Urinary bladder (tissue), 4 donors: ENCODE measurements around the gene MYO1B. TPM values are rescaled to one million over a fixed set of nuclear protein-coding genes. Genes with fewer than 3 reads are reported as not detected.
A peak's percentile ranks its signal among the peaks of the same experiment; 100 is the strongest.

Experiments
- DNase-seq: peaks from one replicate; pipeline ENCODE4 v3.0.0-alpha.2; 2015; ENCODE audit errors: extremely low spot score
- H3K27ac ChIP-seq: one replicate; pipeline ENCODE4 v1.5.1; 2013; ENCODE audit warnings: low read depth, mild to moderate bottlenecking, moderate library complexity
- H3K36me3 ChIP-seq: one replicate; pipeline ENCODE4 v1.6.1; 2013; ENCODE audit warnings: mild to moderate bottlenecking, moderate library complexity; ENCODE audit not compliant: insufficient read depth
- H3K4me1 ChIP-seq: one replicate; pipeline ENCODE4 v1.6.1; 2013; ENCODE audit warnings: mild to moderate bottlenecking, moderate library complexity; ENCODE audit not compliant: insufficient read depth
- H3K4me3 ChIP-seq: one replicate; pipeline ENCODE4 v1.5.1; 2013; ENCODE audit warnings: low read depth, low read length
- WGBS: extraction: QIAGEN DNeasy Blood & Tissue Kit; methylation state at CpG from one replicate; pipeline ENCODE4 v1.1.7; 2013; 5-methylcytosine and 5-hydroxymethylcytosine counted together
- polyA plus RNA-seq: library from polyadenylated mRNA; stranded (reverse); fragments of 200-250 nt; gene quantifications from one replicate; pipeline ENCODE4 v1.2.3, GENCODE V29; 2013
- total RNA-seq: library from RNA; depleted of rRNA; stranded (reverse); fragments of >200 nt; gene quantifications from one replicate; pipeline ENCODE4 v1.2.3, GENCODE V29; 2014
- donor health status: healthy with polysubstance abuse.
- donor health status: healthy.

Gene MYO1B
- total and polyA plus RNA-seq, 2 donors = 8.7 to 138 TPM

- H3K4me1 ChIP-seq = no peaks in the 10 kb centered on the region
- no peak overlapping the region for H3K4me3 ChIP-seq
- no peaks in the 10 kb centered on the region for H3K36me3 ChIP-seq
- DNase-seq = no peak
- WGBS = 55% methylated on average over 1 of the region's 1 CpG
- H3K27ac ChIP-seq = no peak overlapping the region
These were observed 10.8 kb upstream of the MYO1B start for GRCh38 chr2:191234376-191234775.

- no peaks in the 10 kb centered on the region for H3K4me1 ChIP-seq
- DNase-seq = no peak
- H3K27ac ChIP-seq = no peak overlapping the region
- H3K4me3 ChIP-seq = no peak overlapping the region
- H3K36me3 ChIP-seq = no peaks in the 10 kb centered on the region
- 93% methylated on average over 5 of the region's 5 CpGs for WGBS
These were observed 4.3 kb upstream of the MYO1B start for GRCh38 chr2:191240871-191241270.

GRCh38 chr2:191241418-191241817 is 3.8 kb upstream of the MYO1B start:
- WGBS = 91% methylated on average over 4 of the region's 4 CpGs
- no peak for DNase-seq
- no peaks in the 10 kb centered on the region for H3K4me1 ChIP-seq
- H3K27ac ChIP-seq = no peak overlapping the region
- no peak overlapping the region for H3K4me3 ChIP-seq
- H3K36me3 ChIP-seq = no peaks in the 10 kb centered on the region

- Histone ChIP-seq H3K27ac (no peak overlapping the region), H3K4me3 (no peak overlapping the region), H3K36me3 (no peaks in the 10 kb centered on the region), H3K4me1 (no peaks in the 10 kb centered on the region)
- no peak for DNase-seq
- WGBS = 94% methylated on average over 1 of the region's 1 CpG
These were observed 2.0 kb upstream of the MYO1B start for GRCh38 chr2:191243154-191243553.

- 98% methylated on average over 2 of the region's 2 CpGs for WGBS
These were observed 854 bp upstream of the MYO1B start for GRCh38 chr2:191244350-191244749.

GRCh38 chr2:191245869-191246531 is 796 bp downstream of the MYO1B start:
- H3K4me1 ChIP-seq = no peaks in the 10 kb centered on the region
- DNase-seq = peak; percentile 51
- 7% methylated on average over 34 of the region's 34 CpGs for WGBS

More at GRCh38 chr2:191244350-191244749, 854 bp upstream of the MYO1B start:
- no peak overlapping the region for H3K4me3 ChIP-seq
- H3K27ac ChIP-seq = no peak overlapping the region
- no peaks in the 10 kb centered on the region for H3K36me3 ChIP-seq
- H3K4me1 ChIP-seq = no peaks in the 10 kb centered on the region
- DNase-seq = no peak

GRCh38 chr2:191246820-191247380 is 1.7 kb downstream of the MYO1B start:
- no peaks in the 10 kb centered on the region for H3K36me3 ChIP-seq
- WGBS = 67% methylated on average over 6 of the region's 6 CpGs
- DNase-seq = no peak
- H3K4me1 ChIP-seq = no peaks in the 10 kb centered on the region
- no peak overlapping the region for H3K27ac ChIP-seq
- no peak overlapping the region for H3K4me3 ChIP-seq

More at GRCh38 chr2:191245869-191246531, 796 bp downstream of the MYO1B start:
- no peak overlapping the region for H3K27ac ChIP-seq
- peak overlapping the region; percentile 69 for H3K4me3 ChIP-seq
- no peaks in the 10 kb centered on the region for H3K36me3 ChIP-seq

GRCh38 chr2:191247381-191248057 is 2.3 kb downstream of the MYO1B start:
- Histone ChIP-seq H3K4me1 (no peaks in the 10 kb centered on the region), H3K4me3 (no peak overlapping the region), H3K36me3 (no peaks in the 10 kb centered on the region), H3K27ac (no peak overlapping the region)
- DNase-seq = no peak
- WGBS = 38% methylated on average over 5 of the region's 5 CpGs

GRCh38 chr2:191249156-191249813 is 4.1 kb downstream of the MYO1B start:
- H3K36me3 ChIP-seq = no peaks in the 10 kb centered on the region
- DNase-seq = no peak
- H3K4me3 ChIP-seq = no peak overlapping the region
- H3K4me1 ChIP-seq = no peaks in the 10 kb centered on the region
- 25% methylated on average over 2 of the region's 2 CpGs for WGBS
- H3K27ac ChIP-seq = no peak overlapping the region

GRCh38 chr2:191250400-191250799 is 5.2 kb downstream of the MYO1B start:
- H3K4me1 ChIP-seq = no peaks in the 10 kb centered on the region
- no peak for DNase-seq
- no peak overlapping the region for H3K4me3 ChIP-seq
- H3K36me3 ChIP-seq = no peaks in the 10 kb centered on the region
- 98% methylated on average over 1 of the region's 1 CpG for WGBS
- no peak overlapping the region for H3K27ac ChIP-seq

- Histone ChIP-seq H3K4me3 (no peak overlapping the region), H3K27ac (no peak overlapping the region), H3K4me1 (no peaks in the 10 kb centered on the region), H3K36me3 (no peaks in the 10 kb centered on the region)
- WGBS = 88% methylated on average over 5 of the region's 5 CpGs
- no peak for DNase-seq
These were observed 5.8 kb downstream of the MYO1B start for GRCh38 chr2:191250986-191251385.

GRCh38 chr2:191252699-191253098 is 7.5 kb downstream of the MYO1B start:
- Histone ChIP-seq H3K4me1 (no peaks in the 10 kb centered on the region), H3K4me3 (no peak overlapping the region), H3K27ac (no peak overlapping the region), H3K36me3 (no peaks in the 10 kb centered on the region)
- DNase-seq = no peak
- 83% methylated on average over 2 of the region's 2 CpGs for WGBS

GRCh38 chr2:191253476-191253875 is 8.3 kb downstream of the MYO1B start:
- Histone ChIP-seq H3K36me3 (no peaks in the 10 kb centered on the region), H3K4me1 (no peaks in the 10 kb centered on the region), H3K27ac (no peak overlapping the region), H3K4me3 (no peak overlapping the region)
- 98% methylated on average over 2 of the region's 2 CpGs for WGBS
- DNase-seq = no peak

- no peaks in the 10 kb centered on the region for H3K36me3 ChIP-seq
- H3K4me3 ChIP-seq = no peak overlapping the region
- no peak for DNase-seq
- 87% methylated on average over 4 of the region's 4 CpGs for WGBS
- H3K4me1 ChIP-seq = no peaks in the 10 kb centered on the region
- H3K27ac ChIP-seq = no peak overlapping the region
These were observed 10.1 kb downstream of the MYO1B start for GRCh38 chr2:191255271-191255670.
